Measurements from ENCODE around the gene OSBPL6. TPM values are rescaled to one million over a fixed set of nuclear protein-coding genes. Genes with fewer than 3 reads are reported as not detected.

Gene OSBPL6
- total RNA-seq, 1 donor from 2014 or later: 3.6 TPM

GRCh38 chr2:178301649-178302238 lies 107.4 kb downstream of the OSBPL6 start:
- Histone ChIP-seq H3K4me3 (ENCODE audit: low read depth, low read length) (no peak overlapping the region), H3K36me3 (ENCODE audit: control insufficient read depth, insufficient read depth, low read length) (no peaks in the 10 kb centered on the region), H3K27me3 (ENCODE audit: control insufficient read depth, insufficient read depth, low read length) (no peaks in the 10 kb centered on the region)
- DNase-seq (ENCODE audit: low read depth): no peak
- no peak for TF ChIP-seq CTCF (IDR thresholded peaks at IDR 0.05; ENCODE audit: insufficient read depth, low read length, poor library complexity, severe bottlenecking)

- no peaks in the 10 kb centered on the region for H3K27me3 ChIP-seq (ENCODE audit: control insufficient read depth, insufficient read depth, low read length)
- DNase-seq (ENCODE audit: low read depth): no peak
These were observed 110.0 kb downstream of the OSBPL6 start for GRCh38 chr2:178304333-178304732.

GRCh38 chr2:178306352-178307073 lies 112.2 kb downstream of the OSBPL6 start:
- H3K27me3 ChIP-seq (ENCODE audit: control insufficient read depth, insufficient read depth, low read length): no peaks in the 10 kb centered on the region
- TF ChIP-seq CTCF (IDR thresholded peaks at IDR 0.05; ENCODE audit: insufficient read depth, low read length, poor library complexity, severe bottlenecking): peak; percentile 61
- no peak for DNase-seq (ENCODE audit: low read depth)
- no peaks in the 10 kb centered on the region for H3K36me3 ChIP-seq (ENCODE audit: control insufficient read depth, insufficient read depth, low read length)
- no peak overlapping the region for H3K4me3 ChIP-seq (ENCODE audit: low read depth, low read length)

More at GRCh38 chr2:178304333-178304732, 110.0 kb downstream of the OSBPL6 start:
- no peak for TF ChIP-seq CTCF (IDR thresholded peaks at IDR 0.05; ENCODE audit: insufficient read depth, low read length, poor library complexity, severe bottlenecking)
- Histone ChIP-seq H3K4me3 (ENCODE audit: low read depth, low read length) (no peak overlapping the region), H3K36me3 (ENCODE audit: control insufficient read depth, insufficient read depth, low read length) (no peaks in the 10 kb centered on the region)

GRCh38 chr2:178307650-178308049 lies 113.3 kb downstream of the OSBPL6 start:
- Histone ChIP-seq H3K4me3 (ENCODE audit: low read depth, low read length) (no peak overlapping the region), H3K27me3 (ENCODE audit: control insufficient read depth, insufficient read depth, low read length) (no peaks in the 10 kb centered on the region), H3K36me3 (ENCODE audit: control insufficient read depth, insufficient read depth, low read length) (no peaks in the 10 kb centered on the region)
- no peak for DNase-seq (ENCODE audit: low read depth)
- TF ChIP-seq CTCF (IDR thresholded peaks at IDR 0.05; ENCODE audit: insufficient read depth, low read length, poor library complexity, severe bottlenecking): no peak

GRCh38 chr2:178309541-178309940 lies 115.2 kb downstream of the OSBPL6 start:
- H3K27me3 ChIP-seq (ENCODE audit: control insufficient read depth, insufficient read depth, low read length): no peaks in the 10 kb centered on the region
- TF ChIP-seq CTCF (IDR thresholded peaks at IDR 0.05; ENCODE audit: insufficient read depth, low read length, poor library complexity, severe bottlenecking): no peak
- no peak overlapping the region for H3K4me3 ChIP-seq (ENCODE audit: low read depth, low read length)
- H3K36me3 ChIP-seq (ENCODE audit: control insufficient read depth, insufficient read depth, low read length): no peaks in the 10 kb centered on the region
- DNase-seq (ENCODE audit: low read depth): no peak

Measured in kidney epithelial cell (primary cell).